Ishikawa (cell line): ENCODE results near the gene IRF2BPL.

Experiments
- CREB1 ChIP-seq: IDR thresholded peaks from 2 replicates; pipeline ENCODE4 v1.6.1; 2012; ENCODE audit warnings: low read depth
- FOXM1 ChIP-seq: IDR thresholded peaks from 2 replicates; pipeline ENCODE4 v1.6.1; 2012; ENCODE audit warnings: low read depth, borderline replicate concordance
- REST ChIP-seq: IDR thresholded peaks from 2 replicates; pipeline ENCODE4 v1.6.1; 2012; ENCODE audit warnings: low read depth, mild to moderate bottlenecking
- YY1 ChIP-seq: IDR thresholded peaks from 2 replicates; pipeline ENCODE4 v1.6.1; 2012; ENCODE audit warnings: low read depth

GRCh38 chr14:77065851-77066577, 37.5 kb upstream of the IRF2BPL start:
- TF ChIP-seq CREB1 (no peak), FOXM1 (no peak), YY1 (no peak), REST (no peak)
